ENCODE results near the gene SSTR3.

SSTR3 gene

GRCh38 chr22:37240240-37240940 lies 28.1 kb upstream of the SSTR3 start:
- no peak for TF ChIP-seq CTCF (IDR thresholded peaks at IDR 0.05; ENCODE audit: unreplicated experiment in 3 of 3)
- Mint-ChIP-seq H3K4me1 (no peaks in the 10 kb centered on the region), H3K27ac (no peak overlapping the region), H3K9me3 (no peaks in the 10 kb centered on the region), H3K27me3 (ENCODE audit: low read depth) (peaks cover 19% of the 10 kb centered on the region), H3K36me3 (ENCODE audit: low read depth) (no peaks in the 10 kb centered on the region), H3K4me3 (no peak overlapping the region)

- peaks cover 21% of the 10 kb centered on the region for H3K27me3 Mint-ChIP-seq (ENCODE audit: low read depth)
- no peak overlapping the region for H3K27ac Mint-ChIP-seq
- no peaks in the 10 kb centered on the region for H3K9me3 Mint-ChIP-seq
- H3K4me1 Mint-ChIP-seq, result no peaks in the 10 kb centered on the region
- no peak overlapping the region for H3K4me3 Mint-ChIP-seq
- no peaks in the 10 kb centered on the region for H3K36me3 Mint-ChIP-seq (ENCODE audit: low read depth)
- TF ChIP-seq CTCF (IDR thresholded peaks at IDR 0.05; ENCODE audit: unreplicated experiment in 3 of 3), result no peak
Measured at GRCh38 chr22:37239336-37240239, 27.3 kb upstream of the SSTR3 start.

GRCh38 chr22:37237371-37238268 lies 25.3 kb upstream of the SSTR3 start:
- Mint-ChIP-seq H3K4me3 (no peak overlapping the region), H3K27ac (peak overlapping the region in 1 of 3 experiments; percentile 46), H3K27me3 (ENCODE audit: low read depth) (peaks cover 28% of the 10 kb centered on the region), H3K4me1 (no peaks in the 10 kb centered on the region), H3K9me3 (no peaks in the 10 kb centered on the region), H3K36me3 (ENCODE audit: low read depth) (no peaks in the 10 kb centered on the region)
- no peak for TF ChIP-seq CTCF (IDR thresholded peaks at IDR 0.05; ENCODE audit: unreplicated experiment in 3 of 3)

GRCh38 chr22:37235897-37236607 lies 23.8 kb upstream of the SSTR3 start:
- Mint-ChIP-seq H3K4me3 (no peak overlapping the region), H3K27me3 (ENCODE audit: low read depth) (peaks cover 28% of the 10 kb centered on the region), H3K4me1 (no peaks in the 10 kb centered on the region), H3K36me3 (ENCODE audit: low read depth) (no peaks in the 10 kb centered on the region), H3K9me3 (no peaks in the 10 kb centered on the region), H3K27ac (no peak overlapping the region)
- TF ChIP-seq CTCF (IDR thresholded peaks at IDR 0.05; ENCODE audit: unreplicated experiment in 3 of 3), result no peak

Data from nephron (organoid).